ENCODE results near the gene PLEKHG3.

DNA sequence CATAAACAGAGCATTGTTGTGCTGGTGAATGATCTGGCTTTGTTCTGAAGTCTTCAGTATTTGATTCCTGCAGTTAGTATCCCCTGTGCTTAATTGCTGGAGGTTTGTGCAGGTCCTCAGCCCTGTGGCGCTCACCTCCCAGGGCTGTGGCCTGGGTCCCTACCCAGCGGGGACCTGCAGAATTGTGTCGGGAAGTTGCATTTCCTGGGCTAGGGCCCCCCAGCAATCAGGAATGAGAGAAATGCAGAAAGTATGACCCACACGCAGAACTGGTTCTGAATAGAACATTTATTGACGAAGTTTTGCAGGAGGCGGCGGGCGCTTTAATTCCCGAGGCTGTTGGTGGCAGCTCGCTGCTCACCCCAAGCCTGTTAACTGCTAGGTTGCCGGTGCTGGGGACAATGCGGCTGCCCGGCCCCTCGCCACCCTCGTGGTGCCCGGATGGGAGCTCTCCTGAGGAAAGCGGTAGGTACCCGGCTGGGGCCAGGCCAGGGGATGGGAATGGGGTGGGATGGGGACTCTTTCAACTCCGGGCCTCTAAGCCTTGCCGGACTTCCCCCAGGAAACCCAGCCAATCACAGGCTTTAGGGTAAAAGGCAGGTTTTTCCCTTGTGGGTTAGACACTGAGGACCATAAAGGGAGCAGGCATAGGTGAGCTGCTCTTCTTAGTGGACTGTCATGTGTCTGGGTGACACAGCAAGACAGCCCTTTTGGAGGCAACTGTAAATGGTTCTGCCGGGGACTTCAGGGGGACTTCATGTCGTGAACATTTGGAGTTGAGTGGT lies 11.6 kb downstream of the PLEKHG3 start:
- TF ChIP-seq MEF2B (IDR thresholded peaks at IDR 0.05; ENCODE audit: partially characterized antibody, poor library complexity, severe bottlenecking) (no peak), GABPA (IDR thresholded peaks at IDR 0.05; ENCODE audit: low read depth) (no peak)
